GM18519 (cell line): ENCODE measurements around the gene DOCK1.

Experiments
- ATAC-seq: cut with Tn5 transposase; IDR thresholded peaks from one replicate; pipeline ENCODE4 v1.9.1; 2021; ENCODE audit warnings: mild to moderate bottlenecking, moderate library complexity; ENCODE audit not compliant: unreplicated experiment, low FRiP score

The DOCK1 gene

GRCh38 chr10:127406018-127406550, 500.9 kb downstream of the DOCK1 start:
- no peak for ATAC-seq

- no peak for ATAC-seq
Measured at GRCh38 chr10:127407551-127407950, 502.3 kb downstream of the DOCK1 start.

GRCh38 chr10:127408112-127408710, 503.0 kb downstream of the DOCK1 start:
- no peak for ATAC-seq

GRCh38 chr10:127408733-127409132, 503.5 kb downstream of the DOCK1 start:
- ATAC-seq, result no peak

GRCh38 chr10:127410030-127410429, 504.8 kb downstream of the DOCK1 start:
- ATAC-seq, result no peak

- no peak for ATAC-seq
Measured at GRCh38 chr10:127411062-127411461, 505.8 kb downstream of the DOCK1 start.

DNA sequence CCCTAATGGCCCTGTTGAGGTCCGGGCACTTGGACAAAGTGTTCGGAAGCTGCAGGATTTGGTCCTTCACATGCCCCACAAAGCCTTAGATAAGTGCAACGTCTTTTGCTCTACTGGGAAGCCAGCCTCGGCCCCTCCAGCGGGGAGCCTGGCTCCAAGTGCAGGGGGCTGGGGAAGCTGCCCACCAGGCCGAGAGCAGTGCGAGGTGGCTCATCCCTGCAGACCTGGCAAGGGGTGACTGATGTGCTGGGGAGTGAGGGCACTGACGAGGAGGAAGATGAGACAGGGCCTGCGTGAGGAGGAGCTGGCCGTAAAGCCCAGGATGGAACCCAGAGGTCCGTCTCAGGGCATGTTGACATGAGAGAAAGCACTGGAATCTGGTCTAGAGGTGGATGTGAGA, 508.1 kb downstream of the DOCK1 start:
- no peak for ATAC-seq

DNA sequence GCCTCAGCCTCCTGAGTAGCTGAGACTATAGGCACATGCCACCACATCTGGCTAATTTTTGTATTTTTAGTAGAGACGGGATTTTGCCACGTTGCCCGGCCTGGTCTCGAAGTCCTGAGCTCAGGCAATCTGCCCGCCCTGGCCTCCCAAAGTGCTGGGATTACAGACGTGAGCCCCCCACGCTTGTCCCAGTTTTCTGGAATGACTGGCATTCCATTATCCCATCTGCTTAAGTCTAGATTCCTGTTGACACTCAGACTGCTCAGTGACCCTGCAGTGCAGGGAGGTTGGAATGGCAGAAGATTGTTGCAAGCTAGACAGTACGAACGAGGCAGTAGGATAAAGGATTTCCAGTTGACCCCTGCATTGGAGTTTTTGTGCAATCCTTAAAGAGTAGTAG, 508.8 kb downstream of the DOCK1 start:
- no peak for ATAC-seq

- no peak for ATAC-seq
Measured at GRCh38 chr10:127415116-127415515, 509.9 kb downstream of the DOCK1 start.

DNA sequence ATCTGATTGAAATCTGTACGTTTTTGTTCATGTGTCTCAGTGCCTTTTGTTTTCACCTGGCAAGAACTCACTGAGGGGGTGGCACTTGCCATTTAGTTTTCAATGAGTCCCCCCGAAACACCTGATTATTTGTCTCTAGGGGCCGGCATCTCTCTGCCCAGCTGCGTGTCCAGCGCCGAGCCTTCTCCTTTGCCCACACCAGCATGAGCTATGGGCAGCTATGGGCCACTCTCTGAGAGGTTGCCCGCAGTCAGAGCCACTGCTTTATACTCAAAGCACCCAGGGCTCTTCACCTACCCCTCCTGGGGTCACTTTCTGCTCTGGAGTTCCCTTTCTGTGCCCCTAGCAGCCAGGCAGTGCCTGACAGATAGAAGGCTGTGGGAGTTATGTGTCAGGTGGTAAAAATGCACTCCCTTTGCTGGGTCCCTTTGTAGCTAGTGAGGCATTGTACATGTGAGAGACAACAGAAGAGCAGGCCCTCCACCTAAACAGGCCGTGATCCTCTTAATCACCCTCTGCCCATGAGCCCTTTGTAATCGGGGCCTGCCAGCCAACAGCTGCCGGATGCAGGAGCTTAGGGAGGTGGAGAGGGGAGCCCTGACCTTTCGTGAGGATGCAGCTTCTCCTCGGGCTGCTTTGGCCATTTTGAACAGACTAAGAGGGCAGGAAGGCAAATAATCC, 510.8 kb downstream of the DOCK1 start:
- no peak for ATAC-seq

- ATAC-seq, result no peak
Measured at GRCh38 chr10:127417031-127417430, 511.8 kb downstream of the DOCK1 start.

- no peak for ATAC-seq
Measured at GRCh38 chr10:127417686-127418401, 512.6 kb downstream of the DOCK1 start.

DNA sequence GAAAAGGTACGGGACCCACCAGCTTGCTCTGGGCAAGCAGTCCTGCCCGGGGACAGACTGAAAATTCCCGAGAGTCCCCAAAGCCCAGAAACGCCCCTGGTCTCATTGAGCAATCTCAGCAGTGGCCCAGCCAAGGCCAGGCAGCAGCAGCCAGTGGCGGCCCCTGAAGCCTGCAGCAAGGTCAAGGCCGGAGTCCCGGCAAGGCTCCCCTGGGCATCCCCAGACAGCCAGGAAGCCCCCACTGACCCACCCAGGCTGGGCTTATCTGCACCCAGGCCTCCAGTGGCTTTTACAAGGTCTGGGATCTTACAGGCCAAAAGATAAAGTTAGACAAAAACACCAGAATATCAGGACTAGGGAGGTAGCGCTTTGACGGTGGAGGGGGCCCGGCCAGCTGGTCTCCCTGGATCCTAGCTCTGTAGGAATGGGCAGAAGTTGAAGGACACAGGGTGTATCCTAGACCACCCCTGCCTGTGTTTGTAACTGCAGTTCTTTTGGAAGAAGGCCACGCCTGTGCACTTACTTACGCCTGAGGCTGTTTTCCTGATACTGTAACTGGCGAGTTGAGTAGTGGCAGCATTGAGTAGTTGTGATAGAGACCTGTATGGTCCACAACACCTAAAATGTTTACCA, 513.4 kb downstream of the DOCK1 start:
- ATAC-seq, result no peak

DNA sequence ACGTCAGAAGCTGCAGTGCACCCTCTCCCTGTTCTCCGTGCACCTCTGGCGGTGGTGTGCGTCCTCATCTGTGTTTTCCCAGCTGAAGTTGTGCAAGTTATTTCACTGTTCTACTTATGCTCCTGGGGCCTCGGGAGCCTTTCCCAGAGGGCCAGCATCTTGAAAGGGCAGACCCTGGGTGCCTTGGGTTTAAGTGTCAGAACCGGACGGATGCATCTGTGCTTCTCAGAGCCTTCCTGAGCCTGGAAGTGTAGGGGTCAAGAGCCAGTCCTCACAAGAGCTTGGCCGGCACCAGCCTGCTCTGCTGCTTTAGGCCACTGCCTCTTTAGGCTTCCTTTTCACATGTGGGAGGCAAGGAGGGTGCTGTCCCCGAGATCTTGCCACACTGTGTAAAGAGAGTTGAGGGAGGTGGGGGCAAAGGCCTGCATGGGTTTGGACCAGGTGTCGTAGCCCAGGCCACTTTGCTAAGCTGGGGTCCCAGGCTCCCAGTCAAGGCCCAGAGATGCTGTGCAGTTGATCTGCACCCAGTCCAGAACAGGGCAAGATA, 515.0 kb downstream of the DOCK1 start:
- no peak for ATAC-seq

- ATAC-seq, result no peak
Measured at GRCh38 chr10:127423218-127423915, 518.1 kb downstream of the DOCK1 start.

GRCh38 chr10:127424594-127425264, 519.5 kb downstream of the DOCK1 start:
- no peak for ATAC-seq

DNA sequence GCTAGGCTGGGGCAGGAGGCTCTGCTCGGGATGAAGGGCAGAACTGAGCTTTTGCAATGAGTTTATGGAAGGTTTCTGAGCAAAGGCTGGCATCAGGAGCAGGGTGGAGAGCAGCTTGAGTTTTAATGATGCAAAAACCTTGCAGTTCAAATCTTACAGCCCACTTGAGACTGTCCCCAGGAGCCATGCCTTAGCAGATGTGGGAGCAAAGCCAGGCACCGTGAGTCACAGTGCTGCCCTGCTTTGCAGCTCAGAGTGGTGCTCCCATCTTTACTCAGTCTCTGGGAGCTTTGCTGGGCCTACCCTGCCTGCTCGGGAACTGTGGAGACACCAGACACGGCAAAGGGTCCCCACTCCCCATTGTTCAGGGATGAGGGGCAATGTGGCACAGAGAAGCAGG, 521.5 kb downstream of the DOCK1 start:
- no peak for ATAC-seq

- no peak for ATAC-seq
Measured at GRCh38 chr10:127427926-127428325, 522.7 kb downstream of the DOCK1 start.

GRCh38 chr10:127428385-127428980, 523.3 kb downstream of the DOCK1 start:
- no peak for ATAC-seq
